ENCODE data around the gene ZSCAN10. TPM values are rescaled to one million over a fixed set of nuclear protein-coding genes. Genes with fewer than 3 reads are reported as not detected.

Gene ZSCAN10
- polyA plus RNA-seq, 1 donor (not counting 4 experiments of a cell fraction or from before 2014, with no cell fraction given): not detected

DNA sequence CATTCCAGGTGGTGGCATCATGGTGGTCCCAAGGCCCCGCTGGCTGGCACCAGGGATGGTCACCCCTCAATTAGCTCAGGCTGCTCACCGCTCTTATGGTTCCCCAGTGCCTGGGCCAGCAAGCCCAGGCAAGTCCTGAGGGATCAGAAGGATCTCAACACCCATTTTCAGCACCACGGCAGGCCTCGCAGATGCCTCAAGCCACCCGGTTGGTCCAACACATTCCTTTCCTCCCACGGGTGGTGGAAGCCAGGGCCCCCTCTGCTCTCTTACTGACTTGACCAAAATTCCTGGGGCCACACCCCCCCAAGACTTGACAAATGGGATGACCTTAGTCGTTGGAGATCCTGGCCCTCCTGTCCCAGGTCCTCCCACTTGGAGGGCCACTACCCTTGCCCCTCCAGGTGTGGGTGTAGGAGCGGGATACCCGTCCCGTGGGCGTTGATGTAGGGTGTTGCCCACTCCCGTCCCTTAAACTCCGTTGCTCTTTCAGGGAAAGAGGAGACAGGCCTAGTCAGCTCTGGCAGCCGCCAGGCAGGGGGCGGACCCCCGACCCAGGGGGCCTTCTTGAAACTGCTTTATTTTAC lies 19.2 kb upstream of the ZSCAN10 start:
- FAIRE-seq: no peak
- H3K36me3 ChIP-seq (ENCODE audit: control insufficient read depth in 2 of 2, extremely low read depth in 1 of 2, insufficient read depth in 2 of 2, low read length in 2 of 2): peaks cover 0 to 23% of the 10 kb centered on the region in 2 experiments

DNA sequence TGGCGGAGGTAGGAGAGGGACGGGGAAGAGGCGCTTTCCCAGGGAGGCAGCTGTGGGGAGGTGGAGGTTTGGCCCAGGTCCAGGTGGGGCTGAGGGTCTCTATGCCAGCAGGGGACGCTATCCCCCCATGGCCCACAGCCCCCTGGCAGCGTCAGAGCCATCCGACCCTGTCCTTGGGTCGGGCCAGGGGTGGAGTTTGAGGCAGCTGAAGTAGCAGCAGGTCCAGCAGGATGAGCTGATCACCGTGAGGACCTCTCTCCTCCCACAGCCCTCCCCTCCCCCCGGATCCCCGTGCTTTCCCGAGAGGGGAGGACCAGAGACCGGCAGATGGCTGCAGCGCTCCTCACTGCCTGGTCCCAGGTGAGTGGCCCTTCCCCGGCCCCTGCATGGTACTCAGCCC lies 16.5 kb upstream of the ZSCAN10 start:
- Histone ChIP-seq H2AFZ (ENCODE audit: control insufficient read depth, low read length) (no peak overlapping the region), H3K9ac (ENCODE audit: control insufficient read depth, extremely low read depth, insufficient read depth, low read length) (no peak overlapping the region), H3K36me3 (ENCODE audit: control insufficient read depth in 2 of 2, extremely low read depth in 1 of 2, insufficient read depth in 2 of 2, low read length in 2 of 2) (peaks cover 0 to 19% of the 10 kb centered on the region in 2 experiments), H3K27me3 (ENCODE audit: control insufficient read depth, extremely low read depth, insufficient read depth, low read length) (no peaks in the 10 kb centered on the region), H3K79me2 (ENCODE audit: control insufficient read depth, insufficient read depth, low read length) (peaks cover 21% of the 10 kb centered on the region), H3K9me3 (ENCODE audit: control insufficient read depth, low read depth, low read length) (no peaks in the 10 kb centered on the region), H3K27ac (ENCODE audit: control insufficient read depth, insufficient read depth, low read length) (no peak overlapping the region), H3K4me3 (ENCODE audit: control insufficient read depth in 2 of 3, extremely low read depth in 1 of 3, insufficient read depth in 2 of 3, low read depth in 1 of 3, low read length in 3 of 3) (no peak overlapping the region), H3K4me2 (ENCODE audit: control insufficient read depth, extremely low read depth, insufficient read depth, low read depth, low read length) (no peak overlapping the region), H3K9me1 (ENCODE audit: control insufficient read depth, extremely low read depth, insufficient read depth, low read length) (no peaks in the 10 kb centered on the region), H4K20me1 (ENCODE audit: control insufficient read depth, extremely low read depth, insufficient read depth, low read length) (no peaks in the 10 kb centered on the region), H3K4me1 (ENCODE audit: control insufficient read depth, extremely low read depth, insufficient read depth, low read length) (peaks cover 15% of the 10 kb centered on the region)
- no peak for FAIRE-seq
- TF ChIP-seq, protein P1, sequence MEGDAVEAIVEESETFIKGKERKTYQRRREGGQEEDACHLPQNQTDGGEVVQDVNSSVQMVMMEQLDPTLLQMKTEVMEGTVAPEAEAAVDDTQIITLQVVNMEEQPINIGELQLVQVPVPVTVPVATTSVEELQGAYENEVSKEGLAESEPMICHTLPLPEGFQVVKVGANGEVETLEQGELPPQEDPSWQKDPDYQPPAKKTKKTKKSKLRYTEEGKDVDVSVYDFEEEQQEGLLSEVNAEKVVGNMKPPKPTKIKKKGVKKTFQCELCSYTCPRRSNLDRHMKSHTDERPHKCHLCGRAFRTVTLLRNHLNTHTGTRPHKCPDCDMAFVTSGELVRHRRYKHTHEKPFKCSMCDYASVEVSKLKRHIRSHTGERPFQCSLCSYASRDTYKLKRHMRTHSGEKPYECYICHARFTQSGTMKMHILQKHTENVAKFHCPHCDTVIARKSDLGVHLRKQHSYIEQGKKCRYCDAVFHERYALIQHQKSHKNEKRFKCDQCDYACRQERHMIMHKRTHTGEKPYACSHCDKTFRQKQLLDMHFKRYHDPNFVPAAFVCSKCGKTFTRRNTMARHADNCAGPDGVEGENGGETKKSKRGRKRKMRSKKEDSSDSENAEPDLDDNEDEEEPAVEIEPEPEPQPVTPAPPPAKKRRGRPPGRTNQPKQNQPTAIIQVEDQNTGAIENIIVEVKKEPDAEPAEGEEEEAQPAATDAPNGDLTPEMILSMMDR (optimal IDR thresholded peaks at IDR 0.05 in 1 of 3, IDR thresholded peaks at IDR 0.05 in 1 of 3, conservative IDR thresholded peaks at IDR 0.05 in 1 of 3; ENCODE audit: extremely low read depth in 1 of 3, insufficient read depth in 2 of 3, low read length in 3 of 3): no peak
- no peak for TF ChIP-seq EZH2 (IDR thresholded peaks at IDR 0.05; ENCODE audit: low read length)
- no peak for DNase-seq (ENCODE audit: low read depth, low spot score)
- dilution Hi-C loops (cut with MboI; ENCODE audit: extremely low pct_ligation_motif_present, low sequenced_read_pairs): no loop called here

More for the DNA sequence above, 19.2 kb upstream of the ZSCAN10 start:
- dilution Hi-C loops (cut with MboI; ENCODE audit: extremely low pct_ligation_motif_present, low sequenced_read_pairs): no loop called here
- H3K79me2 ChIP-seq (ENCODE audit: control insufficient read depth, insufficient read depth, low read length): peaks cover 13% of the 10 kb centered on the region
- TF ChIP-seq, protein P1 (optimal IDR thresholded peaks at IDR 0.05 in 1 of 3, IDR thresholded peaks at IDR 0.05 in 1 of 3, conservative IDR thresholded peaks at IDR 0.05 in 1 of 3; ENCODE audit: extremely low read depth in 1 of 3, insufficient read depth in 2 of 3, low read length in 3 of 3): no peak
- TF ChIP-seq EZH2 (IDR thresholded peaks at IDR 0.05; ENCODE audit: low read length): no peak
- no peak overlapping the region for H2AFZ ChIP-seq (ENCODE audit: control insufficient read depth, low read length)
- no peak overlapping the region for H3K9ac ChIP-seq (ENCODE audit: control insufficient read depth, extremely low read depth, insufficient read depth, low read length)
- DNase-seq (ENCODE audit: low read depth, low spot score): no peak
- H3K4me2 ChIP-seq (ENCODE audit: control insufficient read depth, extremely low read depth, insufficient read depth, low read depth, low read length): no peak overlapping the region
- H3K9me3 ChIP-seq (ENCODE audit: control insufficient read depth, low read depth, low read length): no peaks in the 10 kb centered on the region
- H4K20me1 ChIP-seq (ENCODE audit: control insufficient read depth, extremely low read depth, insufficient read depth, low read length): no peaks in the 10 kb centered on the region
- no peaks in the 10 kb centered on the region for H3K9me1 ChIP-seq (ENCODE audit: control insufficient read depth, extremely low read depth, insufficient read depth, low read length)
- H3K4me3 ChIP-seq (ENCODE audit: control insufficient read depth in 2 of 3, extremely low read depth in 1 of 3, insufficient read depth in 2 of 3, low read depth in 1 of 3, low read length in 3 of 3): no peak overlapping the region
- no peak overlapping the region for H3K27ac ChIP-seq (ENCODE audit: control insufficient read depth, insufficient read depth, low read length)
- peaks cover 13% of the 10 kb centered on the region for H3K4me1 ChIP-seq (ENCODE audit: control insufficient read depth, extremely low read depth, insufficient read depth, low read length)
- H3K27me3 ChIP-seq (ENCODE audit: control insufficient read depth, extremely low read depth, insufficient read depth, low read length): no peaks in the 10 kb centered on the region

Measured in keratinocyte (primary cell).